HG03175 (cell line): ENCODE data around the gene HNRNPC.
"Not testable (repeated sequence)": the region's sequence is repeated elsewhere in the genome, so short reads cannot be mapped to it uniquely, and the experiment has no call there.

Experiments
- ATAC-seq: cut with Tn5 transposase; IDR thresholded peaks from one replicate; pipeline ENCODE4 v1.9.1; 2021; ENCODE audit warnings: mild to moderate bottlenecking, moderate library complexity; ENCODE audit not compliant: unreplicated experiment

The HNRNPC gene

GRCh38 chr14:21199611-21200560 is 69.4 kb downstream of the HNRNPC start:
- no peak for ATAC-seq

- no peak for ATAC-seq
These were observed 71.6 kb downstream of the HNRNPC start for GRCh38 chr14:21197418-21198205.

GRCh38 chr14:21194597-21194996 is 74.6 kb downstream of the HNRNPC start:
- ATAC-seq: no peak

GRCh38 chr14:21192875-21193535 is 76.2 kb downstream of the HNRNPC start:
- ATAC-seq: no peak

- ATAC-seq: no peak
These were observed 76.8 kb downstream of the HNRNPC start for GRCh38 chr14:21192447-21192822.

- peak; percentile 88 for ATAC-seq
These were observed 77.3 kb downstream of the HNRNPC start for GRCh38 chr14:21191809-21192446.

GRCh38 chr14:21191261-21191808 is 77.9 kb downstream of the HNRNPC start:
- no peak for ATAC-seq

GRCh38 chr14:21185491-21185890 is 83.8 kb downstream of the HNRNPC start:
- no peak for ATAC-seq

- no peak for ATAC-seq
These were observed 85.0 kb downstream of the HNRNPC start for GRCh38 chr14:21184254-21184653.

GRCh38 chr14:21182166-21182565 is 87.1 kb downstream of the HNRNPC start:
- ATAC-seq: no peak

GRCh38 chr14:21171128-21171527 is 98.1 kb downstream of the HNRNPC start:
- ATAC-seq: no peak

- no peak for ATAC-seq
These were observed 99.7 kb downstream of the HNRNPC start for GRCh38 chr14:21169573-21169972.

GRCh38 chr14:21168055-21168454 is 101.2 kb downstream of the HNRNPC start:
- ATAC-seq: no peak

GRCh38 chr14:21165670-21166069 is 103.6 kb downstream of the HNRNPC start:
- not testable (repeated sequence) for ATAC-seq

GRCh38 chr14:21165002-21165605 is 104.1 kb downstream of the HNRNPC start:
- not testable (repeated sequence) for ATAC-seq

GRCh38 chr14:21163871-21164291 is 105.4 kb downstream of the HNRNPC start:
- ATAC-seq: no peak

- no peak for ATAC-seq
These were observed 107.2 kb downstream of the HNRNPC start for GRCh38 chr14:21162081-21162480.

- ATAC-seq: no peak
These were observed 109.1 kb downstream of the HNRNPC start for GRCh38 chr14:21160061-21160610.
